ENCODE measurements around the gene DMKN. TPM values are rescaled to one million over a fixed set of nuclear protein-coding genes. Genes with fewer than 3 reads are reported as not detected.

Gene DMKN
- total RNA-seq, 1 donor from 2014 or later: not detected

DNA sequence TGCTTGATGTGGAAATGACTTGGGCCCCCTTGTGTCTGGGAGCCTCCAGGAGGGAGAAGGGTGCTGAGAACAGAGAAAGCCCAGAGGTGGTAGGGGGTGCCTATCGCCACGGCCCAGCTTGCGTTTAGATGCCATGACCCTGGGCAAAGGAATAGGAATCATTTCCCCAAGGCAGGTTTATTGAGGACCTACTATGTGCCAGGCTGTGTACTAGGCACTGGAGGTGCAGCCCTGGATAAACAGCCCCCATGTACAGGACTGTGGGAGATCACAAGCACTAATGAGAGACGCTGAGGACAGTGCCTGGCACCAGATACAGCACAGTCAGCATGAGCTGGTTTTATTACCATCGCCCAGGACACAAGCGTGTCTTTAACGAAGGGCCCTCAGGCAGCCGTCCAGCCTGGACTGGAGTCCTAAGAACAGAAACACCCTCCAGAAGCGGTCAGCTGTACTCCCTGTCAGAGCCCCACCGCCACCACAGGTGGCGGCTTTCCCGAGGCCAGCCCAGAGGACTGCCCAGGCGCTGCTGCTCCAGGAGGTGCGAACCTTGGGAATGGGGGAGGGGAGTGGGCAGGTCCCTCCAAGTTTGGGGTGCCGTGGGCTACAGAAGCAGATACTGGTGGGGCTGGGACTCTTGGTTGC is 36.6 kb upstream of the DMKN start:
- DNase-seq (ENCODE audit: low read depth, low spot score): no peak

GRCh38 chr19:35549174-35549788 is 35.8 kb upstream of the DMKN start:
- peak; percentile 27 for DNase-seq (ENCODE audit: low read depth, low spot score)

DNA sequence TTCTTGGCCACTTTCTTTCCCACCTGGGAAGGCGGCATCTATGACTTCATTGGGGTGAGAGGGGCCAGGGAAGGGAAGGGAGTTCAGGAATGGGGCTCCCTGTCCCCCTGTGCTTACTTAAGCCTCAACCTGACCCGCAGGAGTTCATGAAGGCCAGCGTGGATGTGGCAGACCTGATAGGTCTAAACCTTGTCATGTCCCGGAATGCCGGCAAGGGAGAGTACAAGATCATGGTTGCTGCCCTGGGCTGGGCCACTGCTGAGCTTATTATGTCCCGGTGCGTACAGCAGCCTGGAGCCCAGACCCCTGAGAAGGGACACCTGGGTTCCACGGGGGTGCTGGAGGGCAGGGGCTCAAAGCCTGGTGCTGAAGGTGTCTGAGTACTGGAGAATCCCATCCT is 33.1 kb upstream of the DMKN start:
- no peak for DNase-seq (ENCODE audit: low read depth, low spot score)

GRCh38 chr19:35545855-35546381 is 32.5 kb upstream of the DMKN start:
- no peak for DNase-seq (ENCODE audit: low read depth, low spot score)

- peak; percentile 52 for DNase-seq (ENCODE audit: low read depth, low spot score)
Measured at GRCh38 chr19:35545001-35545854, 31.8 kb upstream of the DMKN start, which contains the start of gene TMEM147. TMEM147 (plus strand) TSS chr19:35545626; CDS start chr19:35545740, 114 bp downstream.

DNA sequence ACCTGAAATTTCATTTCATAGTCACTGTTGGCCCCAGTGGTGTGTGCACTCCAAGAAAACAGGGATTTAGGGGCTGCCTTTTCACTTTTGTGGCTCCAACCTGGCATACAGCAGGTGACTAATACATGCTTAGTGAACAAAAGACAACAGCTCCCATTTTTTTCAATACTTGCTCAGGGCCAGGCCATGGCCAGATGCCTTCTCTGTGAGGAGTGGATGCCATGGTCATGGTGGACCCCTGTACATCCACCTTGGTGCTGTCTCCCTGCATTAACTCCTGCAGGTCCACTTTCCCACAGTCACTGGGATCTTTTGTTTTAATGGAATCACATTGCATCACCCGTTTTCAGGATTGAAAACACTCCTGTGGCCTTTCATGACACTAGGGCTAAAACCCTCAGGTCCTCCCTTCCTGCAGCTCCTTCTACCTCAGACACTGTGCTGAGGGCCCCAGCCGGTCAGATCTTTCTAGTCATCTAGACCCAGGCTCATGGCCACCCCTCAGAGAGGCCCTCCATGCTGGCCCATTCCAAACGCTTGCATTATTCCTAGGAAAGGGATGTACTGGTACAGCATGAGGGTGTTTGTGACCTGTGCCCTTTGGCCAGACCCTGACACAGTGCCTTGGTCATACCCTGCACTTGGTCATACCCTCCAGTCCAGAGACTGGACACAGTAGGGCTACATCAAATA is 30.8 kb upstream of the DMKN start:
- DNase-seq (ENCODE audit: low read depth, low spot score): no peak

DNA sequence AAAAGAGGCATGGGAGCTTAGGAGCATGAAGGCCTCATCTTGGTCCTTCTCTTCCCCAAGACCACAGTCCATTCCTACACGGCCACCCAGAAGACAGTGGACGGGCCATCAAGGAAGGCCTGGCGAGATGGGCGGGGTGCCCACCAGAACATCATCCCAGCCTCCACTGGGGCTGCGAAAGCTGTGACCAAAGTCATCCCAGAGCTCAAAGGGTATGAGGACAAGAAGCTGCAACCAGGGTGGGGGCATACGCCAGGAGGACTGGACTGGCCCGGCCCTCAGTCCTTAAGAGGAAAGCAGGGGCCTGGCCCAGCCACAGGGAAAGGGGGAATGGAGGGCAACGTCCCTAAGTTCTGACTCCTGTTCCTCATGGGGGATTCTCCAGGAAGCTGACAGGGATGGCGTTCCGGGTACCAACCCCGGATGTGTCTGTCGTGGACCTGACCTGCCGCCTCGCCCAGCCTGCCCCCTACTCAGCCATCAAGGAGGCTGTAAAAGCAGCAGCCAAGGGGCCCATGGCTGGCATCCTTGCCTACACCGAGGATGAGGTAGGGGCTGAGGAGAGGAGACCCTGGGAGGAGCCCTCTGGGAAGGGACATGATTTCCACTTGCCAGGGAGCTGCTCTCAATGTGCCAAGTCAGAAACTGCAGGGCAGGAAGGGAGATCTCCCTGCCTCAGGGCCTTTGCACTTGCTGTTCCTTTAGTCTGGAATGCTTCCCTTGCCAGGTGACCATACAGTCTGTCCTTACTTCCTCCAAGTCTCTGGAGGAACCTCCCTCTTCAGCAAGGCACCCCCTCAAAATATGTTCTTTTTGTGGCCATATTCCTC is 30.0 kb upstream of the DMKN start:
- no peak for DNase-seq (ENCODE audit: low read depth, low spot score)

DNA sequence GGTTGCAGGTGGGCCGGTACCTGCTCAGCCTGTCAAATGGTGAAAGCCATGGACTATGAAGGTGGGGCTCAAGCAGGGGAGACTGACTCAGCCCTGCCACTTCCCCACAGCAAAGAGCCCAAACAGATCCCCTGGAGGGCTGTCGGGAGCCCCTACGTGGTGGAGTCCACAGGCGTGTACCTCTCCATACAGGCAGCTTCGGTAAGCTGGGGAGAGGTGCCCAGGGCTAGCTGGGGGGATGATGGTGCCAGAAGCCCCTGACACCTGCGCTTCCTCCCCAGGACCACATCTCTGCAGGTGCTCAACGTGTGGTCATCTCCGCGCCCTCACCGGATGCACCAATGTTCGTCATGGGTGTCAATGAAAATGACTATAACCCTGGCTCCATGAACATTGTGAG is 28.8 kb upstream of the DMKN start:
- DNase-seq (ENCODE audit: low read depth, low spot score): no peak

GRCh38 chr19:35540356-35540927 is 27.0 kb upstream of the DMKN start:
- no peak for DNase-seq (ENCODE audit: low read depth, low spot score)

- no peak for DNase-seq (ENCODE audit: low read depth, low spot score)
Measured at GRCh38 chr19:35539850-35540249, 26.4 kb upstream of the DMKN start.

DNA sequence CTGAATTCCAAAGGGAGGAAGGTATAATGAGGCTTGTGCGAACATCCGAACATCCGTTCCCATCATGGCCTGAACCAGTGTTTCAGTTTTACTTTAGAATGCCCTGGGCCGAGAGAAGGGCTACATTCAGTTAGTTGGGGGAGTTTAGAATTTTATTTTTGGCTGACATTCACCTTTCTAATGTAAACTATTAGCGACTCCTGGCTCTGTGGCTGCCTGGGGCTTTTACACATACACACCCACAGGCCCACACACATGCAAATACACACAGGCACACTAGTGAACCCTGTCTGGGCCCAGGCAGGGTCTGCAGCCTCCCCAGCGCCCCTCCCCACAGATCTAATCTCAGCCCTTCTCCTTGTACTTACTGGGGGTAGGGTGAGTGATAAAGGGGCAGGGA is 25.9 kb upstream of the DMKN start:
- no peak for DNase-seq (ENCODE audit: low read depth, low spot score)

DNA sequence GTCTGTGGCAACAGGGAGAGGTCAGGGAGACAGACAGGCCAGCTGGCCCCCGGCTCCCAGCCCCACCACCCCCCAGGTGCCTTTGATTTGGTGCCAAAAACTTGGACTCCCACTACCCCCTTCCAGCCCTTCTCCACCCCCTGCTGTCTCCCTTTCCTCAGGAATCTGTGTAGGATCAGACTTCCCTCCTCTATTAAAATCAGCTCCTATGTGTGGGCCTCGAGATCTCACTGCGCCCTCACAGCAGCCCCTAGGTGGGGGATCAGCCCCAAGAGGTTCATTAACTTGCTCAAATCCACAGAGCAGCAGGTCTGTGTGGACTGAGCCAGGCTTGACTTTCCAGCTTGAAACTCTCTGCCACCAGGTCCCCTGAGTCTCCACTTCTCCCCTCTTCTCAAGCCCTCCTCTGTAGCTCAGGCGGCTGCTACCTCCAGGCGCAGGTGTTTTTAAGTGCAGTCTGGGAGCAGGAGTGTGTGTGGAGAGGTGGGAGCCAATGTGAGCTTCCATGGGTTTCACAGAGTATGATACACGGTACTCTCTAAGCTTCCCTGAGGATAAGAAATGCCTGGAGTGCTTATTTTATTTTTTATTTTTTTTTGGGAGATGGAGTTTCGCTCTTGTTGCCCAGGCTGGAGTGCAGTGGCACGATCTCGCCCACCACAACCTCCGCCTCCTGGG is 21.5 kb upstream of the DMKN start:
- no peak for DNase-seq (ENCODE audit: low read depth, low spot score)

DNA sequence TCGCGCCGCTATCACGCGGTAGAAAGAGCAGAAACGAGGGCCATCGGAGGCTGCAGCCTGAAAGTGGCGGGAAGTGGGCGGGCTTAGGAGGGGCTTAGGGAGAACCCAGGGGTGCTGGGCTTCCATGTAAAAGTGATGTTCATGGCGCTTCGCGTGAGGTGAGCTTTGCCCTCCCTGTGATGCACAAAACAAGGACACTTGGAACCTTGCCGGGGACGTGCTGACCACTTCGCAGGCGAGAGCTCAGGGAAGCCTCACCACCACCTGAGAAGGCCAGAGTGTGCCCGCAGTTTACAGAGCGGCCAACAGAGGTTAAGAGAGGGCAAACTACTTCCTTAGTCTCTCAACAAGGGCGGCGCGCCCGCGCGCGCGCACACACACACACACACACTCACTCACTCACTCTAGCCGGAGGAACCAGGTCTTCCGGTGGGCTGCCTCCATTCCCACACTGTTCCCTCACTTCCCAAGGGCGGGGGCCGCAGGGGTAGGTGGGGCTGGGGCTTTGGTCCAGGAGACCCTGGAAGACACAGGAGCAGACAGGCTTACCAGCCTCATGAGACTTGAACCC is 20.5 kb upstream of the DMKN start:
- no peak for DNase-seq (ENCODE audit: low read depth, low spot score)

DNA sequence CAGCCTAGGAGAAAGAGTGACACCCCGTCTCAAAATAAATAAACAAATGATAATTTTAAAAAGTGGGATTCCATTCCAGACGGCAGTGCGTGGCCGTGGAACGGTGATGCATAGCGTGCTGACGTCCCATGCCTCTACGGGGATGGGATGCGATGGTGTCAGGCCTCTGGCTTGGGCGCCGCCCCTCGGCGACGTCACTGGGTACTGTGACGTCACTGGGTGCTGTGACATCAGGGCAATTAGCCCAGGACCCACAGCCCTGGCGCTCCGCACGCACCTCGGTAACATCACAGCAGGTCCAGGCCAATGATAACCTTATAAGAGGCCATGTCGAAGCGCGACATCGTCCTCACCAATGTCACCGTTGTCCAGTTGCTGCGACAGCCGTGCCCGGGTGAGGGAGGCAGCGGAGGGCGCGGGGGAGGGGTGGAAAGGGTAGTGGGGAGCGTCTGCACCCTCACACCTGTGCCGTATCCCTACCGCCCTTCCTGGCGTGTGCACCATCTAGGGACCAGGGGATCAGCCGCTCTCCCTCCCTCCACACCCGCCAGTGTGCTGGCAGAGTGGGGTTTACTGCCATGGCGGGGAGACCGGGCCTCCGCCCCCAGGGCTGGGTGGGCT is 19.9 kb upstream of the DMKN start, which contains the start of gene GAPDHS:
Gene GAPDHS (plus strand): TSS at position 256 of the 621 bp plus-strand sequence. CDS start 72 bp downstream, at position 328.
- no peak for DNase-seq (ENCODE audit: low read depth, low spot score)

- DNase-seq (ENCODE audit: low read depth, low spot score): no peak
Measured at GRCh38 chr19:35531291-35531690, 17.8 kb upstream of the DMKN start.

GRCh38 chr19:35529241-35530218 is 16.1 kb upstream of the DMKN start:
- no peak for DNase-seq (ENCODE audit: low read depth, low spot score)

GRCh38 chr19:35528218-35529038 is 15.0 kb upstream of the DMKN start, which contains the start of gene SBSN:
SBSN (minus strand) TSS chr19:35528311; CDS start chr19:35528281, 30 bp downstream.
- DNase-seq (ENCODE audit: low read depth, low spot score): no peak

All from pulmonary artery endothelial cell (primary cell).